HepG2 (cell line): Measurements from ENCODE around the gene CEP104.

ENCODE experiments used
- HOXA7 ChIP-seq: sonication (generic); formaldehyde crosslinking; IDR thresholded peaks from 2 replicates; pipeline ENCODE4 v1.8.1; 2022; ENCODE audit warnings: mild to moderate bottlenecking, missing genetic modification reagents, moderate library complexity
- KLF9 ChIP-seq: IDR thresholded peaks from 2 replicates; pipeline ENCODE4 v1.6.1; 2016; ENCODE audit warnings: low read depth
- NR1H2 ChIP-seq: sonication (generic); formaldehyde crosslinking; IDR thresholded peaks from 2 replicates; pipeline ENCODE4 v1.8.1; 2022; ENCODE audit warnings: low read depth, missing genetic modification reagents, borderline replicate concordance
- PCBP1 ChIP-seq: fragments of 200-400 bp; formaldehyde crosslinking; IDR thresholded peaks from 2 replicates; pipeline ENCODE4 v1.6.1; 2017; ENCODE audit warnings: mild to moderate bottlenecking, low read depth, low read length, borderline replicate concordance
- PHF20 ChIP-seq: sonication (generic); formaldehyde crosslinking; IDR thresholded peaks from 2 replicates; pipeline ENCODE4 v1.5.0; 2020; ENCODE audit warnings: mild to moderate bottlenecking, missing genetic modification reagents
- ZNF768 ChIP-seq: sonication (generic); formaldehyde crosslinking; IDR thresholded peaks from 2 replicates; pipeline ENCODE4 v1.4.0; 2020; ENCODE audit warnings: missing genetic modification reagents
- TF ChIP-seq, protein P1 (sequence below), 2 experiments: sonication (generic) in 1 of 2; formaldehyde crosslinking in 1 of 2; IDR thresholded peaks; 2 replicates each; pipeline versions ENCODE4 v1.5.1 to v1.6.1; 2011 to 2020; ENCODE audit warnings: borderline replicate concordance in 1 of 2, low read depth in 1 of 2, low read length in 1 of 2, mild to moderate bottlenecking in 1 of 2, missing genetic modification reagents in 1 of 2, moderate library complexity in 1 of 2

DNA sequence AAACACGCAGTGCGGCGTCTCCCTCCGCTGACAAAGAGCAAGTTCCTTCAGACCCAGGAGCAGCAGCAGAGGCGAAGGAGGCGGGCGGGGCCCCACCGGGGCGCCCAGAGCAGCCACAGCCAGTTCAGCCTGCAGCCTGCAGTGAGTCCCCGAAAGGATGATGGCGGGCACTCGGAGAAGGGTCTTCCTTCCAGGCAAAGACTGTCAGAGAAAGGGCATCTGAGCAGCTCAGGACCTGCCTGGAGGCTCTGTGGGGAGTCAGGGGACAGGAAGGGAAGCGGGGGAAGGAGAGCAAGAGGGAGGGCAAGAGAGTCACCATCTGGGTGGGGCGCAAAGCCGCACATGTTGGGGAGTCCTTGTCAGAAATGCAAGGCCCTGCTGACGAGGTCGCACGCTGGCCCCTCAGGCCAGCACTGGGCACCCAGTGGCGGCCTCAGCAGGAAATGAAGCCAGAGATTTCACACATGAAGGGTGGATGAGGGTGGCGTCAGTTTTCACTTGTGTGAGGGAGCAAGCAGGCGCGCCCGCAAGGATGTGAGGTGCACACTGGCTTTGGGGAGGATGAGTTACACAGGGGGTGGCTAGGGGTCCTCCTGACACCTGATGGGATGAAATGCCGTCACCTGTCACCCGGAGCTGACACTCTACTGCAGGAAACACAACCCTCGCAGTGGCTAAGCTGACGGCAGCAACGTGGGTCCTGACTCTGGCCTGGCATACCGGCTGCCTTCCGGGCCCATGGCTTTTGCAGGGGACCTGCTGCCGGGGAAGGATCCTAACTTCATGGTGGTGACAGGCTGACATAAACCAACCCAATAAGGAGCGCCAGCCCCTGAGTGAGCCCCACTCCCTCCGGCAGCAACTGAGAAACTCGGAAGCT, 67.3 kb downstream of the CEP104 start:
- TF ChIP-seq PHF20 = no peak
- TF ChIP-seq ZNF768 (CRISPR knock-in tag) = no peak
- TF ChIP-seq KLF9 (CRISPR knock-in tag) = no peak
- TF ChIP-seq, protein P1, sequence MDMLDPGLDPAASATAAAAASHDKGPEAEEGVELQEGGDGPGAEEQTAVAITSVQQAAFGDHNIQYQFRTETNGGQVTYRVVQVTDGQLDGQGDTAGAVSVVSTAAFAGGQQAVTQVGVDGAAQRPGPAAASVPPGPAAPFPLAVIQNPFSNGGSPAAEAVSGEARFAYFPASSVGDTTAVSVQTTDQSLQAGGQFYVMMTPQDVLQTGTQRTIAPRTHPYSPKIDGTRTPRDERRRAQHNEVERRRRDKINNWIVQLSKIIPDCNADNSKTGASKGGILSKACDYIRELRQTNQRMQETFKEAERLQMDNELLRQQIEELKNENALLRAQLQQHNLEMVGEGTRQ (IDR thresholded peaks at IDR 0.05; ENCODE audit: low read depth, low read length) = no peak
- TF ChIP-seq, protein P1 (CRISPR knock-in tag; IDR thresholded peaks at IDR 0.05; ENCODE audit: borderline replicate concordance) = no peak
- TF ChIP-seq HOXA7 (CRISPR knock-in tag) = no peak
- TF ChIP-seq PCBP1 = no peak
- no peak for TF ChIP-seq NR1H2
